Measurements from ENCODE around the gene PRADC1.

DNA sequence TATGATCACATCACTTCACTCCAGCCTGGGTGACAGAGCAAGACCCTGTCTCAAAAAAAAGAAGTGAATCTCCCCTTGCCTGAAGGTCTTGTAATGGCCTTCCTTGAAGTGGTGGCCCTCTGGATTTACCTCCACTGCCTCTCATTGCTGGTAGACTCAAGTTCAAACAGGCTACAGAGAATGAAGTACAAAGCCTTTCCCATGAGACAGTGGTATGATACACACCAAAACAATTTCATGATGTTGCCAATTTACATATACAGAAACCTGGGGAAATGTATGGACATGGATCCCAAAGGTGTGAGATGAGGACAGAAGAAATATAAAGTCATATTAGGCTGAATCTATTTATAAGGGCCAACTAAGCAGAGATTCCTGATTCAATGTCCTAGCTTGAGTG is 35.5 kb downstream of the PRADC1 start:
- TF ChIP-seq, protein P1, sequence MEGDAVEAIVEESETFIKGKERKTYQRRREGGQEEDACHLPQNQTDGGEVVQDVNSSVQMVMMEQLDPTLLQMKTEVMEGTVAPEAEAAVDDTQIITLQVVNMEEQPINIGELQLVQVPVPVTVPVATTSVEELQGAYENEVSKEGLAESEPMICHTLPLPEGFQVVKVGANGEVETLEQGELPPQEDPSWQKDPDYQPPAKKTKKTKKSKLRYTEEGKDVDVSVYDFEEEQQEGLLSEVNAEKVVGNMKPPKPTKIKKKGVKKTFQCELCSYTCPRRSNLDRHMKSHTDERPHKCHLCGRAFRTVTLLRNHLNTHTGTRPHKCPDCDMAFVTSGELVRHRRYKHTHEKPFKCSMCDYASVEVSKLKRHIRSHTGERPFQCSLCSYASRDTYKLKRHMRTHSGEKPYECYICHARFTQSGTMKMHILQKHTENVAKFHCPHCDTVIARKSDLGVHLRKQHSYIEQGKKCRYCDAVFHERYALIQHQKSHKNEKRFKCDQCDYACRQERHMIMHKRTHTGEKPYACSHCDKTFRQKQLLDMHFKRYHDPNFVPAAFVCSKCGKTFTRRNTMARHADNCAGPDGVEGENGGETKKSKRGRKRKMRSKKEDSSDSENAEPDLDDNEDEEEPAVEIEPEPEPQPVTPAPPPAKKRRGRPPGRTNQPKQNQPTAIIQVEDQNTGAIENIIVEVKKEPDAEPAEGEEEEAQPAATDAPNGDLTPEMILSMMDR (IDR thresholded peaks at IDR 0.05), result no peak
- TF ChIP-seq POLR2A (IDR thresholded peaks at IDR 0.05) (no peak), EP300 (IDR thresholded peaks at IDR 0.05) (no peak), POLR2AphosphoS5 (IDR thresholded peaks at IDR 0.05) (no peak)
